ENCODE measurements around the gene DNAH17. TPM values are rescaled to one million over a fixed set of nuclear protein-coding genes. Genes with fewer than 3 reads are reported as not detected.

Gene DNAH17
- total and polyA plus RNA-seq, 4 donors: 0.61 to 4.8 (median 2.7) TPM

DNA sequence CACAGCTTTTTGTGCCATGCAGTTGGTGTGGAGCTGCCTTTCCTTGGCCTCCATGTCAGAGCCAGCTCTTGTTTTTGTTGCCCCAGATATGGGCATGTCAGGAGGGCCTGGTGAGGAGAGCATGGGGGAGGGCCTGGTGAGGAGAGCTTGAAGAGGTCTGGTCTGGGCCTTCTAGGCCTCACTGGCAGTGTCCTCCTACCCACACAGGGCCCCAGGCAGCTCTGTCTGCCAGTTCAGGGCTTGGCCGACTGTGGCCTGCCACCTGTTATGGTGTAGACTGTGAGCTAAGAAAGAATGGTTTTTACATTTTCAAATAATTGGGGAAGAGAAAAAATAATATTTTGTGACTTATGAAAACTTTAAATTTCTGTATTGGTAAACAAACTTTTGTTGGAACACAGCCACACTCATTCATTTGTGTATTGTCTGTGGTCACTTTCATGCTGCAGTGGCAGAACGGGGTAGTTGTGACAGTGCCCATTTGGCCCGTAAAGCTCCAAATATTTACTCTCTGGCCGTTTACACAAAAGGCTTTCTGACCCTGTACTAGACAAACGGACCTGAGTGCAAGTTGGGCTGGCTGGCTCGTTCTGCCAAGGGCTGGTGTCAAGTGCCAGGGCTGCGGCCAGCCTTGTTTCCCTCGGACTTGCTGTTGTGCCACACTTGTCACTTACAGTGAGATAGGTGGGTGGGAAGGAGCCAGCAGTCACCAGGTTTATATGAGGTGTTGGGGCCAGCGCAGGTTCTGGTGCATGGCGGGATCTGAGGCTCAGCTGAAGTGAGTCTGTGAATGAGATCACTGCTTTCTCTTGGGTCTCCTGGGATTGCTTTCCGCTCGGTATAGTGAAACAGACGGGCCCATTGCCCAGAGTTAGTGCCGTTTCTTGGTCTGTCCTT lies 180.5 kb downstream of the DNAH17 start:
- no peak for DNase-seq (ENCODE audit: low read depth in 4 of 6, low spot score in 6 of 6)
- H3K9me3 ChIP-seq (ENCODE audit: control insufficient read depth, insufficient read depth, low read length): no peaks in the 10 kb centered on the region
- no peak overlapping the region for H3K27ac ChIP-seq (ENCODE audit: low read depth, low read length)
- no peaks in the 10 kb centered on the region for H3K27me3 ChIP-seq (ENCODE audit: control insufficient read depth, insufficient read depth, low read length)
- 75% methylated on average over 14 of the region's 14 CpGs for WGBS (ENCODE audit: insufficient coverage)
- peaks cover 3% of the 10 kb centered on the region for H3K4me1 ChIP-seq (ENCODE audit: control insufficient read depth, insufficient read depth, low read length)
- H3K4me3 ChIP-seq (ENCODE audit: low read depth, low read length): no peak overlapping the region
- peaks cover 69% of the 10 kb centered on the region for H3K36me3 ChIP-seq (ENCODE audit: control insufficient read depth, insufficient read depth, low read length)

DNA sequence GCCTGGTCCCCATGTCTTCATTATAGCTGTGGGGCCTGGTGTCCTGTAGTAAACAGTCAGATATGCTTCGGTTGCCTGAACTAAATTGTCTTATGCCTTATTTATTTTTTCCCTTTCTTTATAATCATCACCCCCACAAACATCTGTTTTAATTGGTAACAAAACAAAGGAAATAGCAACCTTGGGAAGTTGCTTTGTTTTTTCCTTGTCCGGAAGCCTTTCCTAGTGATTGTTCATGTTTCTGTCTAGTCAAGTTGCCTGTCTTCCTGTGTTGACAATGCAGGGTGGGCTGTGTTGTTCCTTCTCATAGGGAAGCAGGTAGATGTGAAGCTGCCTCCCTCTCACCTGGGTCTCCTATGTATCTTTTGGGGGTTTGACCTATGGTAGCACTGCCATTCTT lies 182.0 kb downstream of the DNAH17 start:
- Histone ChIP-seq H3K27me3 (ENCODE audit: control insufficient read depth, insufficient read depth, low read length) (no peaks in the 10 kb centered on the region), H3K4me3 (ENCODE audit: low read depth, low read length) (no peak overlapping the region), H3K4me1 (ENCODE audit: control insufficient read depth, insufficient read depth, low read length) (peaks cover 3% of the 10 kb centered on the region), H3K27ac (ENCODE audit: low read depth, low read length) (no peak overlapping the region), H3K9me3 (ENCODE audit: control insufficient read depth, insufficient read depth, low read length) (no peaks in the 10 kb centered on the region), H3K36me3 (ENCODE audit: control insufficient read depth, insufficient read depth, low read length) (peaks cover 58% of the 10 kb centered on the region)
- no peak for DNase-seq (ENCODE audit: low read depth in 4 of 6, low spot score in 6 of 6)
- 100% methylated on average over 1 of the region's 2 CpGs for WGBS (ENCODE audit: insufficient coverage)

DNA sequence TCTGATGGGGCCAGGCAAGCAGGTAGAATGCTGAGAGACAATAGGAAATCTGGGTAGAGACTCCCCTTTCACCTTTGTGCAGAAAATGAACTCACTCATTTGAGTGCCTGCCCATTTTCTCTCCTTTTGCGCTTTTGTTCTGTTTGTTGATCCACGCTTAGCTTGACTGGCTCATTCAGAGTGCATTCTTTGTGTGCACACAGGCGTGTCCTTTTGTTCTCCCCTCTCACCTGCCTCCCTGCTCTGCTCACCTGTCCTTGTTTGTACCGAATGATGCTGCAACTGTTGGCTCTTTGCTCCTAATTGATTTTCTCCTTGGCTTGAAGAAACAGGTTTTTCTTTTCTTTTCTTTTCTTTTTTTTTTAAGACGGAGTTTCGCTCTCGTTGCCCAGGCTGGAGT lies 183.0 kb downstream of the DNAH17 start:
- Histone ChIP-seq H3K27ac (ENCODE audit: low read depth, low read length) (no peak overlapping the region), H3K27me3 (ENCODE audit: control insufficient read depth, insufficient read depth, low read length) (no peaks in the 10 kb centered on the region), H3K4me1 (ENCODE audit: control insufficient read depth, insufficient read depth, low read length) (peaks cover 3% of the 10 kb centered on the region), H3K9me3 (ENCODE audit: control insufficient read depth, insufficient read depth, low read length) (no peaks in the 10 kb centered on the region), H3K36me3 (ENCODE audit: control insufficient read depth, insufficient read depth, low read length) (peaks cover 49% of the 10 kb centered on the region), H3K4me3 (ENCODE audit: low read depth, low read length) (no peak overlapping the region)
- no peak for DNase-seq (ENCODE audit: low read depth in 4 of 6, low spot score in 6 of 6)
- WGBS (ENCODE audit: insufficient coverage): 81% methylated on average over 5 of the region's 7 CpGs

GRCh38 chr17:78393575-78393974 lies 183.6 kb downstream of the DNAH17 start:
- Histone ChIP-seq H3K36me3 (ENCODE audit: control insufficient read depth, insufficient read depth, low read length) (peaks cover 42% of the 10 kb centered on the region), H3K4me1 (ENCODE audit: control insufficient read depth, insufficient read depth, low read length) (peaks cover 3% of the 10 kb centered on the region)

GRCh38 chr17:78392295-78392694 lies 184.9 kb downstream of the DNAH17 start:
- Histone ChIP-seq H3K4me3 (ENCODE audit: low read depth, low read length) (no peak overlapping the region), H3K27me3 (ENCODE audit: control insufficient read depth, insufficient read depth, low read length) (no peaks in the 10 kb centered on the region), H3K36me3 (ENCODE audit: control insufficient read depth, insufficient read depth, low read length) (peaks cover 33% of the 10 kb centered on the region), H3K9me3 (ENCODE audit: control insufficient read depth, insufficient read depth, low read length) (no peaks in the 10 kb centered on the region), H3K27ac (ENCODE audit: low read depth, low read length) (no peak overlapping the region), H3K4me1 (ENCODE audit: control insufficient read depth, insufficient read depth, low read length) (peaks cover 7% of the 10 kb centered on the region)
- WGBS (ENCODE audit: insufficient coverage): 98% methylated on average over 5 of the region's 6 CpGs
- DNase-seq (ENCODE audit: low read depth in 4 of 6, low spot score in 6 of 6): no peak

More at GRCh38 chr17:78393575-78393974, 183.6 kb downstream of the DNAH17 start:
- Histone ChIP-seq H3K4me3 (ENCODE audit: low read depth, low read length) (no peak overlapping the region), H3K27ac (ENCODE audit: low read depth, low read length) (no peak overlapping the region), H3K27me3 (ENCODE audit: control insufficient read depth, insufficient read depth, low read length) (no peaks in the 10 kb centered on the region), H3K9me3 (ENCODE audit: control insufficient read depth, insufficient read depth, low read length) (no peaks in the 10 kb centered on the region)
- WGBS (ENCODE audit: insufficient coverage): 100% methylated on average over 2 of the region's 4 CpGs
- no peak for DNase-seq (ENCODE audit: low read depth in 4 of 6, low spot score in 6 of 6)

DNA sequence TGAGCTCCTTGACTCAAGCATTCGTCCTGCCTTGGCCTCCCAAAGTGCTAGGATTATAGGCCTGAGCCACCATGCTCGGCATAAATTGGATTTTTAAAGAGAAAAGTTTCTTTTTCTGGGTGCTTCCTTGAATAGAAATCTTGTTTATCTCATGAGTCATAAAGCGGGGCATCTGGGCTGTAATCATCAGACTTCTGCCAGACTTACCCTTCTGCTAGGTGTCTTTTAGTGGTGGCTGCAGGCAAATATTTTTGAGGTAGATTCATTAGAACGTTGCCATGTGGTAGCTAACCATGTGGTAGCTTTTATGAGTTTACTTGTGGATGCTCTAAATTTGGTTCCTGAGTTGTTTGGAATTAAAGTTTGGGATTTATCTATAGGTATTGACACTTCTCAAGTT lies 185.4 kb downstream of the DNAH17 start:
- no peak for DNase-seq (ENCODE audit: low read depth in 4 of 6, low spot score in 6 of 6)
- WGBS (ENCODE audit: insufficient coverage): 85% methylated on average over 4 of the region's 4 CpGs
- H3K4me3 ChIP-seq (ENCODE audit: low read depth, low read length): no peak overlapping the region
- H3K27me3 ChIP-seq (ENCODE audit: control insufficient read depth, insufficient read depth, low read length): no peaks in the 10 kb centered on the region
- no peak overlapping the region for H3K27ac ChIP-seq (ENCODE audit: low read depth, low read length)
- H3K9me3 ChIP-seq (ENCODE audit: control insufficient read depth, insufficient read depth, low read length): no peaks in the 10 kb centered on the region
- peaks cover 29% of the 10 kb centered on the region for H3K36me3 ChIP-seq (ENCODE audit: control insufficient read depth, insufficient read depth, low read length)
- peaks cover 7% of the 10 kb centered on the region for H3K4me1 ChIP-seq (ENCODE audit: control insufficient read depth, insufficient read depth, low read length)

DNA sequence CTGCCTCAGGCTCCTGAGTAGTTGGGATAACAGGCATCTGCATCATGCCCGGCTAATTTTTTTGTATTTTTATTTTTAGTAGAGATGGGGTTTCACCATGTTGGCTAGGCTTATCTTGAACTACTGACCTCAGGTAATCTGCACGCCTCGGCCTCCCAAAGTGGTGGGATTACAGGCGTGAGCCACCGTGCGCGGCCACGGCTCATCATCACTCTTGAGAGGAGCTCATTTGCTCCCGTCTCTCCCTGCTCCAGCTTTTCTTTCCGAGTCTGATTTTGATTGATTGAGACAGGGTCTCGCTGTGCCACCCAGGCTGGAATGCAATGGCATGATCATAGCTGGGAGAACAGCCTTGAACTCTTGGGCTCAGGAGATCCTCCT lies 186.2 kb downstream of the DNAH17 start:
- Histone ChIP-seq H3K9me3 (ENCODE audit: control insufficient read depth, insufficient read depth, low read length) (no peaks in the 10 kb centered on the region), H3K27ac (ENCODE audit: low read depth, low read length) (no peak overlapping the region), H3K4me3 (ENCODE audit: low read depth, low read length) (no peak overlapping the region), H3K36me3 (ENCODE audit: control insufficient read depth, insufficient read depth, low read length) (peaks cover 21% of the 10 kb centered on the region), H3K4me1 (ENCODE audit: control insufficient read depth, insufficient read depth, low read length) (peaks cover 7% of the 10 kb centered on the region), H3K27me3 (ENCODE audit: control insufficient read depth, insufficient read depth, low read length) (no peaks in the 10 kb centered on the region)
- 81% methylated on average over 11 of the region's 11 CpGs for WGBS (ENCODE audit: insufficient coverage)
- no peak for DNase-seq (ENCODE audit: low read depth in 4 of 6, low spot score in 6 of 6)

DNA sequence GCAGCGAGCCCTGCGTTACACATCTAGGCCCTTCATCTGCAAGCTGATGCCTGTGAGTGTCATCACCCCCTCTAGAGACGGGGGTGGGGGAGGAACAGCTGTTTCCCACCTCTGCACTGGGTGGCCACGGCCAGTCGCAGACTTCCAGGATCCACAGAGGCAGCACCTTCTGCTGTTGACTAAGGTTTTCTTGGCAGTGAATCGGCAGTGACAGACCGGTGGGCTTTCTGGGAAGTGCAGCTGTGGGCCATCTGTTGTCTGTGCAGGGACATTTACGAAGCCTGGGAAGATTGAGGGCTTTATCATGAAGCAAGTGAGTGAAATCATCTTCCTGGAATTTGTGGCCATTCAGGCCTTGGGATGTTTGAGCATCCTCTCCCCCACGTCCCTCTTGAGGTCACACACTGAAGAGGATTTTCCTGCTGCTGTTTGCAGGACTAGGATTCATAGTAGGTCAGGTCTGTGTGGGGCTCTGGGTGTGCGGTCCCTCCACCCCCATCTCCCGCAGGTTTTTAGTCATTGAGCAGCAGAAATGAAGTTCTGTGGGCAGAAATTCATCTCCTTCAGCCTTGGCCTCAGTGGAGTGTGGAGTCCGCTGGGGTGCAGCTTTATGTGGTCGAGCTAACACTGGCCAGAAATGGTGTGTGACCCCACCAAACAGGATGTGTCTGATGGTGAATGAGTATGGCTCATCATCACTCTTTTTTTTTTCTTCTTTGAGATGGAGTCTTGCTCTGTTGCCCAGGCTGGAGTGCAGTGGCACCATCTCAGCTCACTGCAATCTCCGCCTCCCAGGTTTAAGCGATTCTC lies 186.8 kb downstream of the DNAH17 start:
- no peak overlapping the region for H3K27ac ChIP-seq (ENCODE audit: low read depth, low read length)
- DNase-seq (ENCODE audit: low read depth in 4 of 6, low spot score in 6 of 6): peak in 2 of 6 donors; percentile 18 to 42
- WGBS (ENCODE audit: insufficient coverage): 68% methylated on average over 12 of the region's 15 CpGs
- H3K4me1 ChIP-seq (ENCODE audit: control insufficient read depth, insufficient read depth, low read length): peaks cover 7% of the 10 kb centered on the region
- H3K27me3 ChIP-seq (ENCODE audit: control insufficient read depth, insufficient read depth, low read length): no peaks in the 10 kb centered on the region
- no peak overlapping the region for H3K4me3 ChIP-seq (ENCODE audit: low read depth, low read length)
- peaks cover 18% of the 10 kb centered on the region for H3K36me3 ChIP-seq (ENCODE audit: control insufficient read depth, insufficient read depth, low read length)
- no peaks in the 10 kb centered on the region for H3K9me3 ChIP-seq (ENCODE audit: control insufficient read depth, insufficient read depth, low read length)

DNA sequence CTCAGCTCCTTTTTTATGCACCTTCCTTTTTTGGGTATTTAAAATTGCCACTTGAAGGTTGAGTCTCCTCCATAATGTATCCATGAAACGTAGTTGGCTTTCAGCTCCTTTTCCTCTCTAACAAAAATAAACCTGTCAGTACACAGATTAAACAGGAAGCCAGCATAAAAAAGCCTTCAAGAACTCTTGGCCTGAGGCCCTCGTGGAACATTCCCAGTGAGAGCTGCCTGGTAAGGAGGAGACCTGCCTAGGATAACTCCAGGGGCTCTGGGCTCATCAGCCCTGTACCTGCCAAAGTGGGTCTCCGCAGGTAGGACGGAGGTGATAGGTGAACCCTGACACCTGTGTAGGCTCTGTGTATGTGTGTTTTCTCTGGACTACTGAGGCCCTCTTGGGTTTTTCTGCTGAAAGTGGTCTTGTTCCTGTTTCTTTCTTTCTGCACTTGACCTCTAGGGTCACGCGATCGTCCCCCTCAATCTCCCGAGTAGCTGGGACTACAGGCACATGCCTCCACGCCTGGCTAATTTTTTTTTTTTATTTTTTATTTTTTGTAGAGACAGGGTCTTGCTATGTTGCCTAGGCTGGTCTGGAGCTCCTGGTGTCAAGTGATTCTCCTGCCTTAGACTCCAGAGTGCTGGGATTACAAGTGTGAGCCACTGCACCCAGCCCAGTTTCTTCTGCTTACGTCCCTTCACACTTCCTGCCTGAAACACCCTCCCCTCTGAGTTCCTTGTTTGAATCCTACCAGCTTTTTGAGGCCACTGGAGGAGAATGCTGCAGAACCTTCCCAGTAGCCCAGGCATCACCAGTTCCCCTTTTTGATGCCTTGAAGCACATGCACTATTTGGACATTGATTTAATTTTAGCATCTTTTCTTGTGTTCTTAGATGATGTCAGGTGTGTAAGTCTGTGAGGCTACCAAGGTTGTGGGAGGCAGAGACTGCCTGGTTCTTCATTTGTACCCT lies 188.9 kb downstream of the DNAH17 start:
- peak overlapping the region; percentile 66 for H3K27ac ChIP-seq (ENCODE audit: low read depth, low read length)
- H3K27me3 ChIP-seq (ENCODE audit: control insufficient read depth, insufficient read depth, low read length): no peaks in the 10 kb centered on the region
- DNase-seq (ENCODE audit: low read depth in 4 of 6, low spot score in 6 of 6): peak in 1 of 6 donors; percentile 55
- H3K36me3 ChIP-seq (ENCODE audit: control insufficient read depth, insufficient read depth, low read length): peaks cover 13% of the 10 kb centered on the region
- WGBS (ENCODE audit: insufficient coverage): 65% methylated on average over 4 of the region's 10 CpGs
- H3K4me1 ChIP-seq (ENCODE audit: control insufficient read depth, insufficient read depth, low read length): peaks cover 3% of the 10 kb centered on the region
- H3K4me3 ChIP-seq (ENCODE audit: low read depth, low read length): no peak overlapping the region
- no peaks in the 10 kb centered on the region for H3K9me3 ChIP-seq (ENCODE audit: control insufficient read depth, insufficient read depth, low read length)

Data from spinal cord (tissue), 10 donors.